Placental epithelial cell (primary cell): ENCODE data around the gene CMSS1. TPM values are rescaled to one million over a fixed set of nuclear protein-coding genes. Genes with fewer than 3 reads are reported as not detected.

Experiments
- small RNA-seq: library from RNA; depleted of rRNA; stranded (forward); fragments of <200 nt; gene quantifications from one replicate; pipeline ENCODE3, GENCODE V24; 2012
- total RNA-seq: library from RNA; depleted of rRNA; stranded (reverse); fragments of >200 nt; gene quantifications from 2 replicates; pipeline ENCODE4 v1.2.3, GENCODE V29; 2012

The CMSS1 gene
- total RNA-seq, result 2.7 and 5.7 TPM in 2 replicates

DNA sequence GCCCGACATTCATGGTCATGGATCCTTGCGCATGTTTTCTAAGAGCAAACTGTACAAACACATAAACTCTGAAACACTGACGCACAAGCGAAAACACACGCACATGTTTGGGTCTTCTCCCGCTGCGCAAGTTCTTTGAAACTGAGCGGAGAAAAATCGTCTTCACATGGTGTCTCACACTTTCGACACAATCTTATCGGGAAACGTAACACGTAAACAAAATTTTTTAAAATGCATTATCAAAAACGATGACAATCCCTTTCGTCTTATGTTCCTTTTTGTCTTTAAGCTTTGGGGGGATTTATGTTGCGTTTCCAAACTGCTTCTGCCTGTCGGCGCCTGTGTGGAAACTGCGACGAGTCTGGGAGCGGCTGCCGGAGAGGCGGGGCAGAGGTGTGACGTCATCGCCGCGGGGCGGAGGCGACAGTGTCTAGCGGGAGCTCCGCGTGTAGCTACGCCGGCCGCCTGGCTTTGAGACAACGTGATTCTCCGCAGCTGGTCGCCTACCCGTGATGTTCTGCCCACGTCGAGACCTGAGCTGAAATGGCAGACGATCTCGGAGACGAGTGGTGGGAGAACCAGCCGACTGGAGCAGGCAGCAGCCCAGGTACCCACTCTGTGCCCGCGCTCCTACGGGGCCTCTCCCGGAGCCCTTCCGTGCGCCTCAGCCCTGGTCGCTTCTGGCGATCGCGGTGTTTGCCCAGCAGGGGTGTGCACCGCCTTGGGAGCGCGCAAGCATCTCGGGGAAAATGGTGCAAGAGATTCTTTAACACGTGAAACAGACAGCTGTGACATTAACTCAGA lies at the start of gene CMSS1:
TSS of gene CMSS1 (plus strand) at position 426 of the 804 bp plus-strand sequence.

GRCh38 chr3:100114413-100115030 lies 296.9 kb downstream of the CMSS1 start, which contains the start of gene FILIP1L:
FILIP1L (minus strand) TSS chr3:100114501.

Small RNA genes within 50 kb of the gene (small RNA-seq; reads per million reads assigned to genes)
- gene MIR3921, result 0.09 reads per million

Other genes starting within 250 kb of the CMSS1 start
- 1.6 TPM in 2 replicates for gene COL8A1, start 179.3 kb upstream of the CMSS1 start, total RNA-seq